Amniotic epithelial cell (primary cell): ENCODE measurements around the gene TPST2.

Source experiments
- DNase-seq: peaks from one replicate; pipeline ENCODE4 v3.0.0-alpha.2; 2010; ENCODE audit warnings: low read depth

Gene TPST2

DNA sequence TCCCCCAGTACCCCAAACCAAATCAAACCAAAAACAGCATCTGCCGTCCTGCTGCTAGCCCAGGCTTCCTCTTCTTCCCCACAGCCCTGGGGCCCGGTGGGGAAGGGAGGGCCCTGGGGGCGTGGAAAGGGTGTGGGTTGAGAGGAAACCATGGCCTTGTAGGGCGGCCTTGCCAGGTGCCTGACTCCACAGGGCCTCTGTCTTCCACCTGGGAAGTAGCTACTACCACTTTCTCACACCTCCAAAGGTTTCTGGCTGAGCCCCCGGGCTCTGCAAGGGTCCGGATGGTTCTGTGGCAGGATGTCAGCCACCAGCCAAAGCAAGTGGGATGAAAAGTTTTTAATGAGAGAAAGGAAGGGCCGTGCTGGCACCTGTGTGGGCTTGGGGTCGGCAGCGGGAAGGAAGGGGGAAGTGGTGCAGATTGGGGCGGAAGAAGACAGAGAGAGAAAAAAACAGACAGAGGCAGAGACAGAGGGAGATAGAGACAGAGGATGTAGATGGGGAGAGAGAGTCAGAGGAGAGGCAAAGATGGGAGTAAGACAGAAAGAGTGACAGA lies 10.5 kb downstream of the TPST2 start:
- DNase-seq = no peak

DNA sequence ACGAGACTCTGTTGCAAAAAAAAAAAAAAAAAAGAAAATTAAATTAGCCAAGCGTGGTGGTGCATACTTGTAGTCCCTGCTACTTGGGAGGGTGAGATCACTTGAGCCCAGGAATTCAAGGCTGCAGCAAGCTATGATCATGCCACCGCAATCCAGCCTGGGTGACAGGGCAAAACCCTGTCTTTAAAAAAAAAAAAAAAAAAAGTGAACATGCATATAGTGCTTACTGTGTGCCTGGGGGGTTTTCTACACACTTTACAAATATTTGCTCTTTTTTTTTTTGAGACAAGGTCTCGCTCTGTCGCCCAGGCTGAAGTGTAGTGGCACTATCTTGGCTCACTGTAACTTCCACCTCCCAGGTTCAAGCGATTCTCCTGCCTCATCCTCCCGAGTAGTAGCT lies 12.9 kb downstream of the TPST2 start:
- DNase-seq = no peak

DNA sequence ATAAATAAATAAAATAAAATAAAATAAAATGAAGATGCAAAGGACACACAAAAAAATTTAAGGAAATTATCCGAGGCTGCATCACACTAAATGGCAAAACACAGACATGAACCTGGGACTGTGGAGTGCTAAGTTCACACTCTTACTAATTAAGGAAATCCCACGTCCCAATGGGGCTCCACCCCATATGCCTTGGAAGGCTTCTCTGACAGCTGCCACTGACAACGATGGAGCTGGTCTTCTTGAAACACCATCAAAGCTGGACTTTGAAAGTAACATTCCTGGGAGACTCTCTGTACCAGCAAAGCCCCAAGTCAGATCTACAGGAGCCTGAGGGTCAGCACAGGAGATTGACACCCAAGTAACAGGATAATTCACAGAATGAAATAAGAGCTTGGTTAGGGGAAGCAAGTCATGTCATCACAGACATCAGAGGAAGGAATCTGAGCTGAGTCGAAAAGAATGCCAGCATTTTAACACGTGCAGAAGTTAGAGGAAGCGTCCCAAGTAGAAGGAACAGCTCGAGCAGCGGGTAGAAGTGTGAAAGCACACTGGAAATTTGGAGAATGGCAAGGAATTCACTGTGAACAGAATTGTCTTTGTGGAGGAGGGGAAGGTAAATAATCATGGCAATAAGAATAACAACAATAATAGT lies 13.8 kb downstream of the TPST2 start:
- DNase-seq = no peak

DNA sequence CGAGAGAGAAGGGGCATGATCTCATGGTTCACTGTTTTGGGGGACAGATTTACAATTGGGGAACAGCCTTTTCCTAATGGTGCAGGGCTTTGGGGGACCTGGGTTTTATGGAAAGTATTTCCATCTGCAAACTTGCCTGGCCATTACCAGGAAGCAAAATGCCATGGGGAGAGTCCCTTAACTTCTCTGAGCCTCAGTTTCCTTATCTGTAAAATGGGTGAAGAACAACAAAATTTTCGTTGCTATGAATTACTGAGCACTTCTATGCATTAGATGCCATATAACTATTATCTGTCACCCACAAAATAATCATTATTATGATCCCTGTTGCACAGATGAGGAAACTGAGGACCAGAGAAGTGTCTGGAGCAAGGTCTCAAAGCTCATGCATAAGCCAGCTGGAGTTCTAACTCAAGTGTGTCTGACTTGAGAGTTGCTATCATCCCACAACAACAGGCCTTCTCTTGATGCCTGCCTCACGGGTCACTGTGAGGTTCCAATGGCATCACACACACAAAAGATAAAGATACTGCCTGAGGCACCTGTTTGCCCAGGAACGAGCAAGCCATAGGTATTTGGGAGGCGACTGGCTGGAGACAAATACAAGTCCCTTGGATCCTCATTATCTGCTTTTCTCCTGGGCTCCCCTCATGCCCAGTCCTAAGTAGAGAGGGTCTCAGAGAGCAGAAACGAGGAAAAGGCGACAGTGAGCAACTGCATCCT lies 15.8 kb downstream of the TPST2 start:
- no peak for DNase-seq

DNA sequence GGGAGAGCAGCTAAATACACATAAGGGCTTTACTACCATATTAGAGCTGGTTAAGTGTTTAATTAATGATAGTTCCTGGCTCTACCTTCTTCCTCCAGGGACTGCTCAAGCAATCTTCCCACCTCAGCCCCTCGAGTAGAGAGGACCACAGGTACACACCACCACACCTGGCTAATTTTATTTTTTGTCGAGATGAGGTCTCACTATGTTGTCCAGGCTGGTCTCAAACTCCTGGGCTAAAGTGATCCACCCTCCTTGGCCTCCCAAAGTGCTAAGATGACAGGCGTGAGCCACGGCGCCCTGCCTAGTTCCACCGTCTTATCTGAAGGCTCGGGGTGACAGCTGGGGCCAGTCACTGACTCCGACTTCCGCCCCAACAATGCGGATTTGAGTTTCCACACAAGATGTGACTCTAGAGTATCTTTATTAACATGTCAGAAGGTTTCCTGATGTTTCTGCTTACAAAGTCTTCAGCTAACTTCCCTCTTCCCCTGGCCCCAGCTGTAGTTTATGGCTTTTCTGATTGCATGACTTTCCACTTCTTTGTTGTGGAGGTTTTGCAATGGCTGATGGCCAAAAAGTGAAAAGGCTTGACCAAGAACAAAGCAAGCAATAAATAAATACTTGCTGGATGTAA lies 16.8 kb downstream of the TPST2 start:
- no peak for DNase-seq

DNA sequence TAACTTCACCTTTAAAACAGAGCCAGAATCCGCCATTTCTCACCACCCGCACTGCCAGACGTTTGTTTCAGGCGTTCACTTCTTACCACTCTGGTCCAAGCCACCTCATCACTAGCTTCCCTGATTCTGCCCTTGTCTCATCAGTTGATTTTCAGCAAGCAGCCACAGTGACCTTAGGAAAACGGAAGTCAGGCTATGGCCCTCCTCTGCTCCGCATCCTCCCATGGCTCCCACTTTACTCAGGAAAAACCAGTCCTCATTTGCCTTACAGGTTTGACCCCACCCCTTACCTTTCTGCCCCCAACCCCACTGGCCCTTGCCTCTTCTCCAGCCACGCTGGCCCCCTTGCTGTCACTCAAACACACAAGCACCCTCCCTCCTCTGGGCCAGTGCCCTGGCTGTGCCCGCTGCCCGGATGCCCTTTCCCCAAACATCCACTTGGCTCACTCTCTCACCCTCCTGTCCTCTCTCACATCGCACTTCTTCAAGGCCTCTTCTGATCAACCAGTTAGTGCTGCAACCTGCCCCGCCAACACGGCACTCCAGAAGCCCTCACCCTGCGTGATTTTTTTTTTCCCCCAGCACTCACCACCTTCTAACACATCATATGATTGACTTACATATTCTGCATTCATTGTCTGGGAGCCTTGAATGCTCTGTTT lies 18.9 kb downstream of the TPST2 start:
- no peak for DNase-seq

DNA sequence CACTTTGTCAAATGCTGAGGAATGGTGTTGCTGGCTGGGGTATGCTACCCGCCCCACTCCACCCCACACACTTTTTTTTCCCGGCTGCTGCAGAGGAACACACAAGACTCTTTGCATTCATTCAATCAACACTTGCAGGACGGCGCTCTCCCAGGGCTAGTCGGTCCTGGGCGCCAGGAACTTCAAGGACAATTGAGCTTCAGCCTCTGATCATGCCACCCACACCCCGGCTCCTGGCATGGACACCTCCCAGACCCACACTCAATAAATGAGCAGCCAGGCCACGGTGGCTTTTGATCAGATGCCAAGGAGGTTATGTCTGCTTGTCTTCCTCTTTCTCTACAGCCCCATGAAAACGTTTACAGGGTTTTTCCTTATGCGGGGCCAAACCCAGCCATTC lies 19.8 kb downstream of the TPST2 start:
- no peak for DNase-seq

DNA sequence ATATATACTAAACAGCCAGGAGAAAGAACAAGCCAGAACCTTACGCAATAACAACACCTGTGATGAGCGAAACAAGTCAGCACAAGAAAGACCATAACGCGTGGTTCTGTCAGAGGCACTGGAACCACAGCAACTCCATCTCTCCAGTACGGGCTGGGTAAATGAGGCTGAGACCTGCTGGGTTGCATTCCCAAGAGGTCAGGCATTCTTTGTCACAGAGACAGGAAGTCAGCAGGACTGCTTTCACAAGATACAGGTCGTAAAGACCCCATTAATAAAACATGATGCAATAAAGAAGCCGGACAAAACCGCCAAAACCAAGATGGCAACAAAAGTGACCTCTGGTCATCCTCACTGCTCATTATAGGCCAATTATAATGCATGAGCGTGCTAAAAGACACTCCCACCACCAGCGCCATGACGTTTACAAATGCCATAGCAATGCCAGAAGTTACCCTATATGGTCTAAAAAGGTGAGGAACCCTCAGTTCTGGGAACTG lies 21.7 kb downstream of the TPST2 start:
- peak; percentile 39 for DNase-seq

DNA sequence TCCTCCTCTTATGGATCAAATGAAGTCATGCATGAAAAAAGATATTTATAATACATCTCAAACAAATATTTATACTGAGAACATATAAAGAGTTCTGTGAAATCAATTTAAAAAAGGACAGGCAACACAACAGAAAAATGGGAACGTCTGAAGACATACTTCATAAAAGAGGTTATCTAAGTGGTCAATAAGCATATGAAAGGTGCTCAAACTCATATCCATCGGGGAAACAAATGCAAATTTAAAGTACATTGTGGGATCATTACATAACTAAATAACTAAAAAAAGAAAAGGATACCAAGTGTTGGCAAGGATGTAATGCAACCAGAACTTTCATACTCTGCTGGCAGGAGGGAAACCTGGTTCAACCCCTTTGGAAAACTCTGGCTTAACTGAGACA lies 22.3 kb downstream of the TPST2 start:
- no peak for DNase-seq

DNA sequence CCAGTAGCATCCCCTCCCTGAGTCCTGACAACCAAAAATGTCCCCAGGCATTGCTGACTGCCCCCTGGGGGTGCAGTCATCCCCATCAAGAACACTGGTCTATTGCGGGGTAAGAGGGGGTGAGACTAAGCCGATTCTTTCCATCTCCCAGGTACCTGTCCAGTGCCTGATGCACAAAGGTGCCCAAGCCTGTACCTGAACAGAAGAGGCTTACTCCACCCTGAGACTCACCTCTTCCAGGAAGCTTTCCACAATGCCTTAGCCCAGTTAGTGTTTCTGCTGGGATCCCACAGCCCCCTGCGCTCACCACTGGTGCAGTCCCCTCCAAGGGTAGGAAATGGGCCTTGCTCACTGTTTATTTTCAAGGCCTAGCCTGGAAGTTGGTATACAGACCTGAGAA lies 22.9 kb downstream of the TPST2 start:
- DNase-seq = no peak

DNA sequence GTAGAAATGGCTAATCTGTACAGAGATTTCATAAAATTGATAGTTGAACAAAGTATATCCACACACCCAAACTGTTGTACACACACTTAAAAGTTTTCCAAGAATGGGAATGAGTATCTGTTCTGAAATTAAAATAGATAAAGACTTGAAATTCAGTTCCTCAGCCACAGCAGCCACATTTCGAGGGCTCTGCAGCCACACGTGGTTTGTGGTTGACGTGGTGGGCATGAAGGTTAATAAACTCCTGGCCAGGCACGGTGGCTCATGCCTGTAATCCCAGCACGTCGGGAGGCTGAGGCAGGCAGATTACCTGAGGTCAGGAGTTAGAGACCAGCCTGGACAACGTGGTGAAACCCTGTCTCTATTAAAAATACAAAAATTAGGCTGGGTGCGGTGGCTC lies 24.0 kb downstream of the TPST2 start:
- DNase-seq = no peak

DNA sequence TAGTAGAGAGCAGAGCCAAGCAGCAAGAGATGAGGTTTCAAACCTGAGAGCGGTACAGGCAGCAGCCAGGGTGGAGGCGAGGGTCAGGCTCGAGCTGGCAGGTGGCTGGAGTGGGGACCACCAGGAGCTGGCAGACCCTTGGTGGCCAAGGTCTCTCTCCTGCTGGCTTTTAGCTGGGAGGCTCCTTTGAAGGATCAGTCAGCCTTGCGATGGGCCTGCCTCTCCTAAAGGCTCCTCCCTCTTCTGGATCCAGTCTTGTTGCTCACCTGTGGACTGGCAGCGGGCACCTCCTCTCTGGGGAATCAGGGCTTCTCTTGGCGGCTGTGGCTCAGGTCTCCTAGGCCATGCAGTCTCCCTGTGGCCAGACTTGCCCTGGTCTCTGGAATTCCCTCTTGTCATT lies 24.8 kb downstream of the TPST2 start:
- DNase-seq = no peak

DNA sequence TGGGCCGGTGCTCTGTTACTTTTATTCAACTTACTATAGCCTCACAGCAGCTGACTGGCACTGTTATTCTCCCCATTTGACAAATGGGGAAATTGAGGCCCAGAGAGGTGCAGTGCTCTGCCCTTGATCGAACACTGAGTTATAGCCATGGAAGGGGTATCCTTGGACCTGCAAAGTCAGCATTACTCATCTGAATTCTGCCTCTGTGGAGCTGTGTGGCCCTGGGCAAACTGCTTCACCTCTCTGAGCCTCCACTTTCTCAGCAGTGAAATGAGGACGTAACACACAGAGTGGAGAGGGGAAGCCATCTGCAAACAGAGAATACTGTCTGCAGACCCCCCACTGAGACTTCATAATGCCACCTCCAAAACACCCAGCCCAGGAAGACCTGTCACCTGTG lies 25.3 kb downstream of the TPST2 start:
- no peak for DNase-seq

DNA sequence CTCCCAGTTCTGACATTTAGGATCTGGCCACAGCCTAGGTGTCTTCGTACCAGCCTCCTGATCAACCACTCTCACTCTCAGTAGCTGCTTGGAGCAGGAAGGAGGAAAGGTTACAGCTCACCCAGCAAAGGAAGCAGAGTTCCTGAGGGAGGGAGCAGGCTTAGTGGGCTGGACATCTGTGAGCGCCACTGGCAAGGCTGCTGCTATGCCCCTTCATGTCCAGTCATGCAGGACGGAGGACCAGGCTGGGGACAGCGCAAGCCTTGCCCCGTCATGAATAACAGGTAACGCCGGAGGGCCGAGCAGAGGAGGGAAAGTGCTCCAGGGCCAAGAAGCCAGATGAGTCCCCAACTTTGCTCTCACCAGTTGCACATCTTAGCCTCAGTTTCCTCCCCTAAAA lies 25.8 kb downstream of the TPST2 start:
- DNase-seq = no peak

DNA sequence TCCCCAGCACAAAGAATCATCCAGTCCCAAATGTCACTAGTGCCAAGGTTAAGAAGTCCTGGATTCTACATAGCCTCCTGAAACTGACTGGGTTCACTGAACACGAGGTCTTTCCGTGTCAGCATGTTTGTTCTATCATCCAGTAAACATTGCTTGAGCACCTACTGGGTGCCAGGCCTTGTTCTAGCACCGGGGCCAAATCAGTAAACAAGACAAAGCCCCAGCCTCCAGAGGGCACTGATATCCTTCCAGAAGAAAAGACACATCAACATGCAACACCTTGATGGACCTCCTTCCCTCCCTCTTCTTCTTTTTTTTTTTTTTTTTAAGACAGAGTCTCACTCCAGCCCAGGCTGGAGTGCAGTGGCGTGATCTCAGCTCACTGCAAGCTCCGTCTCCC lies 26.9 kb downstream of the TPST2 start:
- no peak for DNase-seq

DNA sequence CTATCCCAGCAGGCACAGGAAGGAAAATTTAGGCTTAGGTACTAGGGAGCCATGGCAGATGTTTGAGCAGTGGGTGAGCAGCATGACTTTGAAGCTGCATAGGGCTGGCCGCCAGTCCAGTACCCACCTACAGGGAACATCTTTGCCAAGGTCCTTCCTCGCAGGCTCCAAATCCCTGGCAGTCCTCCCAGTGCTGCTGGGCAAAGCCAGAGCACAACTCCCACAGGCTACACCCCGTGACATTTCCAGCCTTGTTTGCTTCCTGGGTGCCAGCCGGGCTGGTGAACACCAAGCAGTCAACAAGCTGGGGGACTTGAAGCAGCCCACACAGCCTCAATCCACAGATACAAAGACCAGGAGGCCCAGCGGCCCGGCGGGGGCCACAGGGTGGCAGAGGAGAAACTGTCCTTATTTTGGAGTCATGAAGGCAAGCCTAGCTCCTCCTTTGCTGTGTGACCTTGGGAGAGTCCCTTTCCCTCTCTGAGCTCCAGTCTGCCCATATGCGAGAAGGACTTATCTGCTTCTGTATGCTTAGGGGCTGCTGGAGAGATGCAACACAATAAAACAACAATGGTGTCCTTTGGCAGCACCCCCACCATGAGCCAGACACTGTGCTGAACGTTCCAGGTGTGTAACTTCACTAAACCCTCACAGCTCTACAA lies 28.0 kb downstream of the TPST2 start:
- no peak for DNase-seq

DNA sequence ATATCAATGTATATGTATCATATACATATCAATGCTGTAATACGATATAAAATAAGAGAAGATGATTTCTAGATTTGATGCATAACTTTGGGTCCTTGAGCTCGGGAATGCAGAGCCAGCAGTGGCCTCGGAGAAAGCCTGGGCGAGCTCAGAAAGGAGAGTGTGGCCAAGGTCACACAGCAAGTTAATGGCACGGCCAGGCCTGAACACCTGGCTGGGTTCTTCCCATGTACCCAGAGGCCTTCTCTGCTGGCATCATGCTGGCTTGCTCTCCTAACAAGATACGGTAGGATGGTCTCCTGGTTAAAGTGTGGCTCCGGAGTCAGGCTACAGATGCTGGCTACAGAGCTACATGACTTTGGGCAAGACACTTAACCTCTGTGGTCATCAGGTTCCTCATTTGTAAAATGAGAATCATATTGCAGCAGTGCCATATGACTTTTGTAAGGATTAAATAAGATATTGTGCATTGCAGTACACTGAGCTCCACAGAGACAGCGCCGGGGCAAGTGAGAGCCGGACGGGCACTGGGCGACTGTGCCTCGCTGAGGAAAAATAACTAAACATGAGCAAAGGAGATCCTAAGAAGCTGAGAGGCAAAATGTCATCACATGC lies 29.9 kb downstream of the TPST2 start:
- no peak for DNase-seq

DNA sequence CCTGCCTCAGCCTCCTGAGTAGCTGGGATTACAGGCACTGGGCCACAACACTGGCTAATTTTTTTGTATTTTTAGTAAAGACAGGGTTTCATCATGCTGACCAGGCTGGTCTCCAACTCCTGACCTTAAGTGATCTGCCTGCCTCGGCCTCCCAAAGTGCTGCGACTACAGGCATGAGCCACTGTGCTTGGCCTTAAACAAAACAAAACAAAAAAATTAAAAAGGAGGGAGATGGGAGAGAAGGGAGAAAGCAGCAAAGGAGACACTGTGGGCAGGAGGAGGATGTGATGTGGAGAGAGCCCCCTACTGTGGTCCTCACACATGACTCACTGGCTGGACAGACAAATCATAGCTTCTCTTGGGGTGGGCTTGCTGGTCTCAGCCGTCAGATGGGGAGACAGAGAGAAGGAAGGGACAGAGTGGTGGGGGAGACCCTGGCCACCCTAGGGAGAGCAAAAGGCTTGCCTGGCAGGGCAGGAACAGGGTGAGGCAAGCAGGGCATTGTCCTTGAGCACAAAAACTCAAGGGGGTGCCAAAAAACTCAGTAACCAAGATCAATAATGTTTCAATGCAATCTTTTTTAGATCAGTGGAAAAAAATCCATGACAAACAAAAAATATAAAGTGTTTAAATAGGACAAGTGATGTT lies 31.6 kb downstream of the TPST2 start:
- DNase-seq = peak; percentile 4

DNA sequence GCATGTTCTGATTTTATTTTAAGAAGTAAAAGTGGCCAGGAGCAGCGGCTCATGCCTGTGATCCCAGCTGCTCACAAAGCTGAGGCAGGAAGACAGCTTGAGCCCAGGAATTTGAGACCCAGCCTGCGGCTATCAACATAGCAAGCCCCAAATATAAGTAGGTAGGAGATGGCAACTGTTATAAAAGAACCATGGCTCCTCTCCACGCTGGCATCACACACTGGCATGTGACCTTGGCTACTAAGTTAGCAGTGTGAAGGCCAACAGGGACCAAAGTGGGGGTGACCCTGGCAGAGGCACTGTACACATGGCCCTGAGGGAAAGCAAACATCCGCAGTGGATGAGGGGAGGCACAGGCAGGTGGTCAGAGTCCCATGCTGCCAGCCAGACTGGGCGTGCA lies 33.0 kb downstream of the TPST2 start:
- DNase-seq = no peak

DNA sequence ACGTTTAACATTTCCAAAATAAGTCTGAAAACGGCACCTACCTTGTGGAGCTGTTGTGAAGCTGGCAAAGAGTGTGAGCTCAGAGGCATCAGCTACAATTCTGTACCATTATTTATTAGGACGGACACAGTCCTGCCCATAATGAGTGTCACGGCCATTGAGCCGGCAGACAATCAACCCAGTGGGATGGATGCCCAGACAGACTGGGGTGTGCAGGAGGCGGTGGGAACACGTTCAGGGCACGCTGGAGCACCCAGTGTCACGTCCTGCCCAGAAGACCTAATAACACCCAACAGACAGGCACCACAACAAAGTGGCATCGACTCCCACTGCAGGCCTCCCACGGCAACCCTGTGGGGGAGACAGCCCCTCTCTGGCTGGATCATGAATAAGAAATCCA lies 34.5 kb downstream of the TPST2 start:
- DNase-seq = no peak

DNA sequence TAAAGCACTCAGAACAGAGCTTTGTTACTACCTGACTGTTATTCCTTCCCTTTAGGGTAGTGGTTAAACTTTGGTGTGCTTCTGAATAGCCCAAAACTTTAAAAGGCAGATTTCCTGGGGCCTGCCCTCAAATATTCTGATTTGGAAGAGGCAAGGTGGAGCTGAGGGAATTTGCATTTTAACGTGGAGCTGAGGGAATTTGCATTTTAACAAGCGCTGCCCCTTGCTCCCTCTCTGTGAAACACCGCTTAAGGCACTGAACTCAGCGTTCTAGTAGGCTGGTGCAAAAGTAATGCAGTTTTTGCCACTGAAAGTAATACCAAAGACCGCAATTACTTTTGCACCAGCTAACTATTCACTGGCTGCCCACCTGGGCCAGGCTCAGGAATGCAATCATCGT lies 35.0 kb downstream of the TPST2 start:
- DNase-seq = no peak
